PC-3 (cell line): Measurements from ENCODE around the gene ETV2. TPM values are rescaled to one million over a fixed set of nuclear protein-coding genes. Genes with fewer than 3 reads are reported as not detected.
"Not testable (repeated sequence)": the region's sequence is repeated elsewhere in the genome, so short reads cannot be mapped to it uniquely, and the experiment has no call there.

Experiments used
- ATAC-seq: fragments of 200-7000 bp; cut with Tn5 transposase; 2 replicates; pipeline ENCODE4 v1.9.1; 2020; ENCODE audit warnings: mild to moderate bottlenecking, moderate library complexity
- BruUV-seq: library from RNA; stranded (reverse); fragments of 400-500 nt; replicated peaks from 2 replicates; lab custom pipeline; 2021; lab: Mats Ljungman, UMichigan
- CTCF ChIA-PET: fragments of 300-600 bp; sonication (Branson Sonifier 250); formaldehyde crosslinking; loops from one replicate; lab custom pipeline; 2022; ENCODE audit warnings: antibody characterized with exemption; lab: Charles Lee
- POLR2A ChIA-PET: fragments of 300-600 bp; sonication (Branson Sonifier 250); formaldehyde crosslinking; loops from one replicate; lab custom pipeline; 2022; ENCODE audit warnings: antibody characterized with exemption; ENCODE audit not compliant: unreplicated experiment; lab: Charles Lee
- DNase-seq: peaks from one replicate; pipeline ENCODE4 v3.0.0-alpha.2; 2015
- H2AFZ ChIP-seq: fragments of 300-600 bp; sonication (generic); 2 replicates; pipeline ENCODE4 v1.6.0; 2016; ENCODE audit warnings: antibody characterized with exemption, low read length
- H3F3A ChIP-seq: fragments of 300-600 bp; sonication (generic); one replicate; pipeline ENCODE4 v1.6.0; 2017; ENCODE audit warnings: antibody characterized with exemption, low read length, control low read depth, mild to moderate bottlenecking; ENCODE audit not compliant: unreplicated experiment
- H3K27ac ChIP-seq: fragments of 300-600 bp; sonication (generic); 2 replicates; pipeline ENCODE4 v1.5.1; 2016; ENCODE audit warnings: mild to moderate bottlenecking, low read length
- H3K27me3 ChIP-seq: fragments of 300-600 bp; sonication (generic); 2 replicates; pipeline ENCODE4 v1.6.1; 2016; ENCODE audit warnings: low read length, mixed read lengths
- H3K36me3 ChIP-seq: fragments of 300-600 bp; sonication (generic); 2 replicates; pipeline ENCODE4 v1.6.1; 2016; ENCODE audit warnings: low read depth, mixed run types, low read length, mixed read lengths
- H3K4me1 ChIP-seq: fragments of 300-600 bp; sonication (generic); 2 replicates; pipeline ENCODE4 v1.5.1; 2016; ENCODE audit warnings: low read length; ENCODE audit not compliant: insufficient read depth
- H3K4me2 ChIP-seq: fragments of 300-600 bp; sonication (generic); 2 replicates; pipeline ENCODE4 v1.6.0; 2016; ENCODE audit warnings: low read length
- H3K4me3 ChIP-seq: fragments of 300-600 bp; sonication (generic); 2 replicates; pipeline ENCODE4 v1.5.1; 2016; ENCODE audit warnings: mild to moderate bottlenecking, low read length, mixed read lengths
- H3K79me2 ChIP-seq: fragments of 300-600 bp; sonication (generic); 2 replicates; pipeline ENCODE4 v1.6.1; 2017; ENCODE audit warnings: low read length, mixed read lengths
- H3K9ac ChIP-seq: fragments of 300-600 bp; sonication (generic); 2 replicates; pipeline ENCODE4 v1.6.0; 2016; ENCODE audit warnings: mild to moderate bottlenecking, low read length
- H3K9me2 ChIP-seq: fragments of 300-600 bp; sonication (generic); replicated peaks from 2 replicates; pipeline ENCODE4 v1.6.1; 2016; ENCODE audit warnings: mixed run types, low read length, mixed read lengths
- H3K9me3 ChIP-seq: fragments of 300-600 bp; sonication (generic); 2 replicates; pipeline ENCODE4 v1.6.1; 2016; ENCODE audit warnings: low read length, mixed read lengths
- H4K20me1 ChIP-seq: fragments of 300-600 bp; sonication (generic); 2 replicates; pipeline ENCODE4 v1.6.1; 2016; ENCODE audit warnings: low read length, mixed read lengths
- EZH2 ChIP-seq: fragments of 300-600 bp; sonication (generic); IDR thresholded peaks from one replicate; pipeline ENCODE4 v1.6.1; 2017; ENCODE audit warnings: antibody characterized with exemption, mild to moderate bottlenecking, low read length; ENCODE audit not compliant: unreplicated experiment
- EZH2phosphoT487 ChIP-seq: fragments of 300-600 bp; sonication (generic); IDR thresholded peaks from 2 replicates; pipeline ENCODE4 v1.6.1; 2018; ENCODE audit warnings: mild to moderate bottlenecking, antibody characterized with exemption, low read length, borderline replicate concordance
- intact Hi-C: fragments of 100-400 bp; cut with micrococcal nuclease; formaldehyde crosslinking; loops from 2 replicates; pipeline ENCODE4 v1.9.0; 2023
- total RNA-seq: library from RNA; depleted of rRNA; stranded (reverse); fragments of >200 nt; gene quantifications from 2 replicates; pipeline ENCODE4 v1.2.3, GENCODE V29; 2014
- TF ChIP-seq, protein P1 (sequence below): fragments of 300-600 bp; sonication (generic); conservative IDR thresholded peaks from 2 replicates; pipeline ENCODE4 v1.5.1; 2017; ENCODE audit warnings: antibody characterized with exemption, low read depth, mild to moderate bottlenecking, low read length

Gene ETV2
- total RNA-seq, 1 experiment from 2014 or later = 0.36 TPM

DNA sequence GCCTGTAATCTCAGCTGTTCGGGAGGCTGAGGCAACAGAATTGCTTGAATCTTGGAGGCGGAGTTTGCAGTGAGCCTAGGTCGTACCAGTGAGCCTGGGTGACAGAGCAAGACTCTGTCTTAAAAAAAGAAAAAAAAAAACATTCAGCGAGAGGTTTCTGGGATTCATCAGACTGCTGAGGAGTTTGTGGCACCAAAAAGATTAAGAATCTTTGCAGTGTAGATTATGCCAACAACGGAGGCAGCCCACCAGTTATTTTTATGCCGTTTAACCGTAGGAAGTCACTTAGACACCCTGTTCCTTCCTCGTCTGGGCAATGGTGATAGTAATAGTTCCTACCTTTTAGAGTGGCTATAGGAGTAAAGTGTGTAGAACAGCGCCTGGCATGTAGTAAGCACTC lies 9.0 kb downstream of the ETV2 start:
- ATAC-seq (no peak), DNase-seq (no peak)
- H3K9me2 ChIP-seq = no peaks in the 10 kb centered on the region
- ChIA-PET CTCF (no interaction called here), POLR2A (no interaction called here)
- H3K36me3 ChIP-seq = peaks cover 4% of the 10 kb centered on the region; the same call in 1 of the 2 replicates
- intact Hi-C loops = no loop called here
- no peaks in the 10 kb centered on the region for H4K20me1 ChIP-seq
- TF ChIP-seq EZH2phosphoT487 (no peak), EZH2 (no peak)
- TF ChIP-seq, protein P1, sequence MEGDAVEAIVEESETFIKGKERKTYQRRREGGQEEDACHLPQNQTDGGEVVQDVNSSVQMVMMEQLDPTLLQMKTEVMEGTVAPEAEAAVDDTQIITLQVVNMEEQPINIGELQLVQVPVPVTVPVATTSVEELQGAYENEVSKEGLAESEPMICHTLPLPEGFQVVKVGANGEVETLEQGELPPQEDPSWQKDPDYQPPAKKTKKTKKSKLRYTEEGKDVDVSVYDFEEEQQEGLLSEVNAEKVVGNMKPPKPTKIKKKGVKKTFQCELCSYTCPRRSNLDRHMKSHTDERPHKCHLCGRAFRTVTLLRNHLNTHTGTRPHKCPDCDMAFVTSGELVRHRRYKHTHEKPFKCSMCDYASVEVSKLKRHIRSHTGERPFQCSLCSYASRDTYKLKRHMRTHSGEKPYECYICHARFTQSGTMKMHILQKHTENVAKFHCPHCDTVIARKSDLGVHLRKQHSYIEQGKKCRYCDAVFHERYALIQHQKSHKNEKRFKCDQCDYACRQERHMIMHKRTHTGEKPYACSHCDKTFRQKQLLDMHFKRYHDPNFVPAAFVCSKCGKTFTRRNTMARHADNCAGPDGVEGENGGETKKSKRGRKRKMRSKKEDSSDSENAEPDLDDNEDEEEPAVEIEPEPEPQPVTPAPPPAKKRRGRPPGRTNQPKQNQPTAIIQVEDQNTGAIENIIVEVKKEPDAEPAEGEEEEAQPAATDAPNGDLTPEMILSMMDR = no peak
- no peaks in the 10 kb centered on the region for H3K27me3 ChIP-seq
- H3K4me2 ChIP-seq = no peak overlapping the region
- no peak overlapping the region for H3K9ac ChIP-seq
- H3K4me1 ChIP-seq = peaks cover 3% of the 10 kb centered on the region; the same call in 1 of the 2 replicates
- no peak overlapping the region for H3K27ac ChIP-seq
- no peaks in the 10 kb centered on the region for H3F3A ChIP-seq
- H3K4me3 ChIP-seq = no peak overlapping the region
- no peaks in the 10 kb centered on the region for H3K9me3 ChIP-seq
- H2AFZ ChIP-seq = no peak overlapping the region
- BruUV-seq = no TSS peak
- H3K79me2 ChIP-seq = peaks cover 31% of the 10 kb centered on the region

DNA sequence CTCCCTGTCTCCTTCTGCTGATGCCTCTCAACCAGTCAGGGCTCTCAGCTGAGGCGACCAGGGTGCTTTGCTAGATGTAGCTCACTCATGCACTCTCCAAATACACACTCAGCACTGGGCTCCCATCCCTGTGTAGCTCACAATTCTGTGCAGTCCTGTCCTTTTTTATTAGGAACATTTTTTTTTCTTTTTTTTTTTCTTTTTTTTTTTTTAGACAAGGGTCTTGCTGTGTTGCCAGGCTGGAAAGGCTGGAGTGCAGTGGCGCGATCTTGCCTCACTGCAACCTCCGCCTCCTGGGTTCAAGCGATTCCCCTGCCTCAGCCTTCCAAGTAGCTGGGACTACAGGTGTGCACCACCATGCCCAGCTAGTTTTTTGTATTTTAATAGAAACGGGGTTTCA lies 13.3 kb downstream of the ETV2 start:
- BruUV-seq, ATAC-seq, H3K9ac ChIP-seq, H3K27me3 ChIP-seq, CTCF ChIA-PET, H3K9me3 ChIP-seq, H2AFZ ChIP-seq, H3K9me2 ChIP-seq, H3K36me3 ChIP-seq, H3F3A ChIP-seq, H4K20me1 ChIP-seq, H3K27ac ChIP-seq, H3K4me2 ChIP-seq, H3K4me3 ChIP-seq, DNase-seq, H3K4me1 ChIP-seq, intact Hi-C loops: not testable (repeated sequence)
- POLR2A ChIA-PET = interaction anchor here (0.6 kb wide), 1 partner anchor 64 kb away, joined by 13 read pairs; no protein-coding TSS in a partner anchor
- H3K79me2 ChIP-seq = peaks cover 13% of the 10 kb centered on the region

DNA sequence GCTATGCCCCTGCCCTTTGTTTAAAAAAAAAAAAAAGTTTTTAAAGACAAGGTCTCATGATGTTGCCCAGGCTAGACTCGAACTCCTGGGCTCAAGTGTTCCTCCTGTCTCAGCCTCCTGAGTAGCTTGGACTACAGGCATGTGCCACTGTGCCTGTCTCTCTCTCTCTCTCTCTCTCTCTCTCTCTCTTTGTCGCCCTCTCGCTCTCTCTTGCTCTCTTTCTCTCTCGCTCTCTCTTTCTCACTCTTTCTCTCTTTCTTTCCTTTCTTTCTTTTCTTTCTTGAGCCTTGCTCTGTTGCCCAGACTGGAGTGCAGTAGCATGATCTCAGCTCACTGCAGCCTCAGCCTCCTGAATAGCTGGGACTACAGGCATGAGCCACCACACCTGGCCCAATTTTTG lies 14.1 kb downstream of the ETV2 start:
- Histone ChIP-seq H3K4me1 (no peaks in the 10 kb centered on the region), H3K9me2 (no peaks in the 10 kb centered on the region), H3F3A (no peaks in the 10 kb centered on the region), H3K4me2 (no peak overlapping the region), H3K4me3 (no peak overlapping the region), H3K79me2 (peaks cover 6% of the 10 kb centered on the region), H3K27ac (no peak overlapping the region), H4K20me1 (no peaks in the 10 kb centered on the region), H3K9ac (no peak overlapping the region), H2AFZ (no peak overlapping the region), H3K9me3 (no peaks in the 10 kb centered on the region), H3K27me3 (no peaks in the 10 kb centered on the region), H3K36me3 (peaks cover 8% of the 10 kb centered on the region)
- ChIA-PET POLR2A (no interaction called here), CTCF (no interaction called here)
- intact Hi-C loops = no loop called here
- DNase-seq (no peak), ATAC-seq (no peak)
- TF ChIP-seq, protein P1 = no peak
- no peak for TF ChIP-seq EZH2
- no TSS peak for BruUV-seq
